WTC11 (cell line): ENCODE results near the gene NCBP1. TPM values are rescaled to one million over a fixed set of nuclear protein-coding genes. Genes with fewer than 3 reads are reported as not detected.

Experiments
- ATAC-seq: fragments of 200-7000 bp; cut with Tn5 transposase; 2 replicates; pipeline ENCODE4 v1.10.0; 2021; ENCODE audit warnings: mild to moderate bottlenecking, moderate library complexity
- CTCF ChIA-PET: fragments of 300-600 bp; sonication (Branson Sonifier 250); formaldehyde crosslinking; loops from one replicate; lab custom pipeline; 2021; ENCODE audit warnings: antibody characterized with exemption; lab: Charles Lee
- POLR2A ChIA-PET: fragments of 350-600 bp; sonication (Branson Sonifier 250); formaldehyde crosslinking; loops from one replicate; lab custom pipeline; 2021; ENCODE audit warnings: antibody characterized with exemption; lab: Charles Lee
- DNase-seq: peaks from one replicate; pipeline ENCODE4 v3.0.0; 2021; ENCODE audit warnings: low spot score
- H3K27ac Mint-ChIP-seq: 2 replicates; pipeline ENCODE4 v1.8.0; 2021; ENCODE audit warnings: mixed read lengths
- H3K27me3 Mint-ChIP-seq: 2 replicates; pipeline ENCODE4 v1.8.0; 2021; ENCODE audit warnings: low read depth, mild to moderate bottlenecking, moderate library complexity, mixed read lengths
- H3K36me3 Mint-ChIP-seq: 2 replicates; pipeline ENCODE4 v1.8.0; 2021; ENCODE audit warnings: mixed read lengths
- H3K4me1 Mint-ChIP-seq: 2 replicates; pipeline ENCODE4 v1.8.0; 2022; ENCODE audit warnings: mixed read lengths
- H3K4me3 Mint-ChIP-seq: 2 replicates; pipeline ENCODE4 v1.8.0; 2021; ENCODE audit warnings: mild to moderate bottlenecking, moderate library complexity, mixed read lengths
- H3K9me3 Mint-ChIP-seq: 2 replicates; pipeline ENCODE4 v1.8.0; 2021; ENCODE audit warnings: mixed read lengths
- KAT7 ChIP-seq: sonication (generic); formaldehyde crosslinking; IDR thresholded peaks from 2 replicates; pipeline ENCODE4 v1.8.1; 2023; ENCODE audit warnings: missing genetic modification reagents, mild to moderate bottlenecking, borderline replicate concordance
- MAX ChIP-seq: sonication (generic); formaldehyde crosslinking; IDR thresholded peaks from 2 replicates; pipeline ENCODE4 v1.8.0; 2022; ENCODE audit warnings: mild to moderate bottlenecking, missing genetic modification reagents
- MLX ChIP-seq: sonication (generic); formaldehyde crosslinking; IDR thresholded peaks from 2 replicates; pipeline ENCODE4 v1.8.1; 2023; ENCODE audit warnings: mild to moderate bottlenecking, missing genetic modification reagents, moderate library complexity
- MXD4 ChIP-seq: fragments of 250-450 bp; sonication (Bioruptor Pico); IDR thresholded peaks from 2 replicates; pipeline ENCODE4 v1.8.0; 2021; ENCODE audit warnings: mild to moderate bottlenecking, moderate library complexity, borderline replicate concordance
- NR1H2 ChIP-seq: sonication (generic); formaldehyde crosslinking; IDR thresholded peaks from 2 replicates; pipeline ENCODE4 v1.9.0; 2021; ENCODE audit warnings: mild to moderate bottlenecking, moderate library complexity, missing genetic modification reagents
- PRDM15 ChIP-seq: sonication (generic); formaldehyde crosslinking; IDR thresholded peaks from 2 replicates; pipeline ENCODE4 v1.8.0; 2022; ENCODE audit warnings: missing genetic modification reagents
- SMAD3 ChIP-seq: sonication (generic); formaldehyde crosslinking; IDR thresholded peaks from 2 replicates; pipeline ENCODE4 v1.8.0; 2022; ENCODE audit warnings: missing genetic modification reagents, mild to moderate bottlenecking, borderline replicate concordance
- TEAD4 ChIP-seq: sonication (generic); formaldehyde crosslinking; IDR thresholded peaks from 2 replicates; pipeline ENCODE4 v1.8.0; 2022; ENCODE audit warnings: mild to moderate bottlenecking, missing genetic modification reagents
- USF1 ChIP-seq: sonication (generic); formaldehyde crosslinking; IDR thresholded peaks from 2 replicates; pipeline ENCODE4 v1.8.0; 2022; ENCODE audit warnings: mild to moderate bottlenecking, missing genetic modification reagents
- ZMAT4 ChIP-seq: fragments of 250-450 bp; sonication (Bioruptor Pico); IDR thresholded peaks from 2 replicates; pipeline ENCODE4 v1.9.0; 2021; ENCODE audit warnings: mild to moderate bottlenecking
- ZNF416 ChIP-seq: fragments of 250-450 bp; sonication (Bioruptor Pico); IDR thresholded peaks from 2 replicates; pipeline ENCODE4 v1.9.0; 2021; ENCODE audit warnings: mild to moderate bottlenecking, inconsistent platforms
- total RNA-seq: library from RNA; stranded (reverse); gene quantifications from 3 replicates; pipeline ENCODE4 v1.2.3, GENCODE V29; 2021
- TF ChIP-seq, protein P1 (sequence below): sonication (generic); formaldehyde crosslinking; conservative IDR thresholded peaks from 2 replicates; pipeline ENCODE4 v1.8.1; 2022; ENCODE audit warnings: mild to moderate bottlenecking, missing genetic modification reagents
- TF ChIP-seq, protein P2 (sequence below): sonication (generic); formaldehyde crosslinking; IDR thresholded peaks from 2 replicates; pipeline ENCODE4 v1.8.1; 2022; ENCODE audit warnings: low read depth, mild to moderate bottlenecking, moderate library complexity, missing genetic modification reagents, borderline replicate concordance
- TF ChIP-seq, protein P3 (sequence below): sonication (generic); formaldehyde crosslinking; IDR thresholded peaks from 2 replicates; pipeline ENCODE4 v1.8.1; 2022; ENCODE audit warnings: mild to moderate bottlenecking, missing genetic modification reagents, moderate library complexity, borderline replicate concordance
- TF ChIP-seq, protein P4 (sequence below): sonication (generic); formaldehyde crosslinking; conservative IDR thresholded peaks from 2 replicates; pipeline ENCODE4 v1.8.1; 2023; ENCODE audit warnings: mild to moderate bottlenecking, low read depth, missing genetic modification reagents, moderate library complexity
- TF ChIP-seq, protein P5 (sequence below): sonication (generic); formaldehyde crosslinking; IDR thresholded peaks from 2 replicates; pipeline ENCODE4 v1.8.0; 2022; ENCODE audit warnings: mild to moderate bottlenecking, missing genetic modification reagents

NCBP1 gene
- total RNA-seq, 1 experiment from 2014 or later: 61.1 TPM

GRCh38 chr9:97651646-97652045, 18.0 kb downstream of the NCBP1 start (continued):
- TF ChIP-seq PRDM15 (CRISPR knock-in tag): no peak
- no peak for TF ChIP-seq MXD4 (CRISPR knock-in tag)
- TF ChIP-seq, all 79 proteins: peak for 0

DNA sequence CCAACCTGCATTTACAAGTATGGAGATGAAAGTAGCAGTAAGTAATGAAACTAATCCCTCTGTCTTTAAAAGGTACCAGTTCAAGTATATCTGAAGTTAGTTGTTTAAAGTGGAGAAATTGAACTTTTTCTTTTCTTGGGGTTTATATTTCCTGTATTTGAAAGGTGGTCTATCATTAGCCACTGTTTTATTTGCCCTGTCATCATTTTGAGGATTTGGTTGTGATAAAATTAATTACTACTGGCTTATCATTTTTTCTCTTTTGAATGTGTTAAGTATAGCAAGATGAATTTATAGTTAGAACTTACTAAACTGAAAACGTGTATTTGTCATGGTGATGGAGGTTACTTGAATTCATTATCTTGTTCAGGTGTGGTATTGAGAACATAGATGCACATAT, 25.1 kb downstream of the NCBP1 start:
- no peak overlapping the region for H3K4me3 Mint-ChIP-seq
- no peaks in the 10 kb centered on the region for H3K4me1 Mint-ChIP-seq
- CTCF ChIA-PET: no interaction called here
- no peak for ATAC-seq
- peaks cover 82% of the 10 kb centered on the region for H3K36me3 Mint-ChIP-seq
- H3K27ac Mint-ChIP-seq: no peak overlapping the region
- no peak for TF ChIP-seq TEAD4 (CRISPR knock-in tag)
- TF ChIP-seq KAT7: no peak
- TF ChIP-seq, protein P1, sequence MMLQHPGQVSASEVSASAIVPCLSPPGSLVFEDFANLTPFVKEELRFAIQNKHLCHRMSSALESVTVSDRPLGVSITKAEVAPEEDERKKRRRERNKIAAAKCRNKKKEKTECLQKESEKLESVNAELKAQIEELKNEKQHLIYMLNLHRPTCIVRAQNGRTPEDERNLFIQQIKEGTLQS (CRISPR knock-in tag): no peak
- TF ChIP-seq, protein P2, sequence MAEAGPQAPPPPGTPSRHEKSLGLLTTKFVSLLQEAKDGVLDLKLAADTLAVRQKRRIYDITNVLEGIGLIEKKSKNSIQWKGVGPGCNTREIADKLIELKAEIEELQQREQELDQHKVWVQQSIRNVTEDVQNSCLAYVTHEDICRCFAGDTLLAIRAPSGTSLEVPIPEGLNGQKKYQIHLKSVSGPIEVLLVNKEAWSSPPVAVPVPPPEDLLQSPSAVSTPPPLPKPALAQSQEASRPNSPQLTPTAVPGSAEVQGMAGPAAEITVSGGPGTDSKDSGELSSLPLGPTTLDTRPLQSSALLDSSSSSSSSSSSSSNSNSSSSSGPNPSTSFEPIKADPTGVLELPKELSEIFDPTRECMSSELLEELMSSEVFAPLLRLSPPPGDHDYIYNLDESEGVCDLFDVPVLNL (CRISPR knock-in tag): no peak
- TF ChIP-seq USF1 (CRISPR knock-in tag): no peak
- TF ChIP-seq, all 79 proteins: peak for 0
- POLR2A ChIA-PET: no interaction called here
- DNase-seq: no peak
- no peaks in the 10 kb centered on the region for H3K27me3 Mint-ChIP-seq
- H3K9me3 Mint-ChIP-seq: no peaks in the 10 kb centered on the region

- ATAC-seq (no peak), DNase-seq (no peak)
- H3K4me1 Mint-ChIP-seq: no peaks in the 10 kb centered on the region
- CTCF ChIA-PET: interaction anchor here (0.6 kb wide), 1 partner anchor 61 kb away, joined by 3 read pairs; no protein-coding TSS in a partner anchor
- no peak overlapping the region for H3K27ac Mint-ChIP-seq
- H3K27me3 Mint-ChIP-seq: no peaks in the 10 kb centered on the region
- no peak overlapping the region for H3K4me3 Mint-ChIP-seq
- no peaks in the 10 kb centered on the region for H3K9me3 Mint-ChIP-seq
- POLR2A ChIA-PET: no interaction called here
- peaks cover 81% of the 10 kb centered on the region for H3K36me3 Mint-ChIP-seq
- TF ChIP-seq, protein P3, sequence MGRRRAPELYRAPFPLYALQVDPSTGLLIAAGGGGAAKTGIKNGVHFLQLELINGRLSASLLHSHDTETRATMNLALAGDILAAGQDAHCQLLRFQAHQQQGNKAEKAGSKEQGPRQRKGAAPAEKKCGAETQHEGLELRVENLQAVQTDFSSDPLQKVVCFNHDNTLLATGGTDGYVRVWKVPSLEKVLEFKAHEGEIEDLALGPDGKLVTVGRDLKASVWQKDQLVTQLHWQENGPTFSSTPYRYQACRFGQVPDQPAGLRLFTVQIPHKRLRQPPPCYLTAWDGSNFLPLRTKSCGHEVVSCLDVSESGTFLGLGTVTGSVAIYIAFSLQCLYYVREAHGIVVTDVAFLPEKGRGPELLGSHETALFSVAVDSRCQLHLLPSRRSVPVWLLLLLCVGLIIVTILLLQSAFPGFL: no peak
- TF ChIP-seq ZNF416: no peak
- TF ChIP-seq TEAD4 (CRISPR knock-in tag): no peak
- TF ChIP-seq SMAD3 (CRISPR knock-in tag): no peak
- TF ChIP-seq, protein P4, sequence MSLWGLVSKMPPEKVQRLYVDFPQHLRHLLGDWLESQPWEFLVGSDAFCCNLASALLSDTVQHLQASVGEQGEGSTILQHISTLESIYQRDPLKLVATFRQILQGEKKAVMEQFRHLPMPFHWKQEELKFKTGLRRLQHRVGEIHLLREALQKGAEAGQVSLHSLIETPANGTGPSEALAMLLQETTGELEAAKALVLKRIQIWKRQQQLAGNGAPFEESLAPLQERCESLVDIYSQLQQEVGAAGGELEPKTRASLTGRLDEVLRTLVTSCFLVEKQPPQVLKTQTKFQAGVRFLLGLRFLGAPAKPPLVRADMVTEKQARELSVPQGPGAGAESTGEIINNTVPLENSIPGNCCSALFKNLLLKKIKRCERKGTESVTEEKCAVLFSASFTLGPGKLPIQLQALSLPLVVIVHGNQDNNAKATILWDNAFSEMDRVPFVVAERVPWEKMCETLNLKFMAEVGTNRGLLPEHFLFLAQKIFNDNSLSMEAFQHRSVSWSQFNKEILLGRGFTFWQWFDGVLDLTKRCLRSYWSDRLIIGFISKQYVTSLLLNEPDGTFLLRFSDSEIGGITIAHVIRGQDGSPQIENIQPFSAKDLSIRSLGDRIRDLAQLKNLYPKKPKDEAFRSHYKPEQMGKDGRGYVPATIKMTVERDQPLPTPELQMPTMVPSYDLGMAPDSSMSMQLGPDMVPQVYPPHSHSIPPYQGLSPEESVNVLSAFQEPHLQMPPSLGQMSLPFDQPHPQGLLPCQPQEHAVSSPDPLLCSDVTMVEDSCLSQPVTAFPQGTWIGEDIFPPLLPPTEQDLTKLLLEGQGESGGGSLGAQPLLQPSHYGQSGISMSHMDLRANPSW (CRISPR knock-in tag): no peak
- TF ChIP-seq MLX (CRISPR knock-in tag): no peak
- no peak for TF ChIP-seq NR1H2 (CRISPR knock-in tag)
- TF ChIP-seq, protein P5, sequence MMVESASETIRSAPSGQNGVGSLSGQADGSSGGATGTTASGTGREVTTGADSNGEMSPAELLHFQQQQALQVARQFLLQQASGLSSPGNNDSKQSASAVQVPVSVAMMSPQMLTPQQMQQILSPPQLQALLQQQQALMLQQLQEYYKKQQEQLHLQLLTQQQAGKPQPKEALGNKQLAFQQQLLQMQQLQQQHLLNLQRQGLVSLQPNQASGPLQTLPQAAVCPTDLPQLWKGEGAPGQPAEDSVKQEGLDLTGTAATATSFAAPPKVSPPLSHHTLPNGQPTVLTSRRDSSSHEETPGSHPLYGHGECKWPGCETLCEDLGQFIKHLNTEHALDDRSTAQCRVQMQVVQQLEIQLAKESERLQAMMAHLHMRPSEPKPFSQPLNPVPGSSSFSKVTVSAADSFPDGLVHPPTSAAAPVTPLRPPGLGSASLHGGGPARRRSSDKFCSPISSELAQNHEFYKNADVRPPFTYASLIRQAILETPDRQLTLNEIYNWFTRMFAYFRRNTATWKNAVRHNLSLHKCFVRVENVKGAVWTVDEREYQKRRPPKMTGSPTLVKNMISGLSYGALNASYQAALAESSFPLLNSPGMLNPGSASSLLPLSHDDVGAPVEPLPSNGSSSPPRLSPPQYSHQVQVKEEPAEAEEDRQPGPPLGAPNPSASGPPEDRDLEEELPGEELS (CRISPR knock-in tag): no peak
- no peak for TF ChIP-seq MAX (CRISPR knock-in tag)
- no peak for TF ChIP-seq ZMAT4 (CRISPR knock-in tag)
Measured at GRCh38 chr9:97659771-97660170, 26.1 kb downstream of the NCBP1 start.
